Body of pancreas (tissue), 4 donors: ENCODE data around the gene PITPNC1. TPM values are rescaled to one million over a fixed set of nuclear protein-coding genes. Genes with fewer than 3 reads are reported as not detected.

Source experiments
- ATAC-seq: fragments of 150-250 bp; one replicate; pipeline ENCODE4 v1.9.1; 2016
- DNase-seq, 4 donors: peaks; one replicate each; pipeline ENCODE4 v3.0.0-alpha.2; 2019
- H3K27ac ChIP-seq, 4 donors: fragments of 200-600 bp; sonication (generic); 1 replicate in 3 of 4; 2 replicates in 1 of 4; pipeline versions ENCODE4 v1.5.1 to v1.6.1; 2016 to 2019; ENCODE audit warnings: mild to moderate bottlenecking in 1 of 4, mixed read lengths in 1 of 4, moderate library complexity in 1 of 4
- H3K27me3 ChIP-seq, 2 donors: fragments of 200-600 bp; sonication (generic); one replicate each; pipeline ENCODE4 v1.6.0; 2016; ENCODE audit warnings: mild to moderate bottlenecking in 1 of 2
- H3K36me3 ChIP-seq, 2 donors: fragments of 200-600 bp; sonication (generic); replicated peaks in 1 of 2; 2 replicates each; pipeline ENCODE4 v1.5.1; 2016; ENCODE audit warnings: low read depth in 2 of 2; ENCODE audit not compliant: insufficient read depth in 1 of 2
- H3K4me1 ChIP-seq: fragments of 200-600 bp; sonication (generic); one replicate; pipeline ENCODE4 v1.6.0; 2016
- H3K4me3 ChIP-seq, 2 donors: fragments of 200-600 bp; sonication (generic); 1 replicate in 1 of 2; 2 replicates in 1 of 2; pipeline ENCODE4 v1.5.1; 2016 to 2019
- H3K9me3 ChIP-seq, 3 donors: fragments of 200-600 bp; sonication (generic); 1 replicate in 2 of 3; 2 replicates in 1 of 3; pipeline ENCODE4 v1.5.1; 2016
- CTCF ChIP-seq, 7 experiments: fragments of 450-650 bp in 4 of 7; fragments of 200-600 bp in 3 of 7; sonication (generic) in 3 of 7; IDR thresholded peaks; one replicate each; pipeline ENCODE4 v1.5.1; 2016 to 2019; ENCODE audit warnings: antibody characterized with exemption in 7 of 7
- POLR2A ChIP-seq, 3 donors: fragments of 450-650 bp; IDR thresholded peaks; one replicate each; pipeline ENCODE4 v1.6.1; 2016; ENCODE audit warnings: antibody characterized with exemption in 3 of 3, mild to moderate bottlenecking in 2 of 3
- WGBS, 2 donors: methylation state at CpG; one replicate each; pipeline ENCODE4 v1.1.5; 2017; 5-methylcytosine and 5-hydroxymethylcytosine counted together
- intact Hi-C: fragments of 100-400 bp; cut with DNase I; formaldehyde crosslinking; loops from one replicate; pipeline ENCODE4 v1.15.1; 2023
- total RNA-seq, 2 donors: library from RNA; depleted of rRNA; stranded (reverse); fragments of >200 nt; gene quantifications; one replicate each; pipeline ENCODE4 v1.1.0, GENCODE V29; 2016

The PITPNC1 gene
- total RNA-seq, 2 donors from 2014 or later: 11.9 to 17.5 TPM

- intact Hi-C loops: no loop called here
- Histone ChIP-seq H3K4me1 (peaks cover 42% of the 10 kb centered on the region), H3K27me3 (no peaks in the 10 kb centered on the region), H3K27ac (peak within 1 kb of the TSS; percentile 78 to 96 (median 92)), H3K36me3 (no peaks in the 10 kb centered on the region), H3K4me3 (peak within 1 kb of the TSS; percentile 68 to 73), H3K9me3 (no peaks in the 10 kb centered on the region)
- ATAC-seq (peak; percentile 99), DNase-seq (peak; percentile 93 to 96 (median 95))
- TF ChIP-seq CTCF (IDR thresholded peaks at IDR 0.05) (peak in 2 of 7 experiments; percentile 10 to 15), POLR2A (IDR thresholded peaks at IDR 0.05) (peak; percentile 91 to 95 (median 95))
- 1% methylated on average over 19 to 55 of the region's 55 CpGs for WGBS, 2 donors
Measured at GRCh38 chr17:67366193-67367157, 10.6 kb upstream of the PITPNC1 start, which contains the start of gene PSMD12. Gene PSMD12 (minus strand): TSS chr17:67366577. CDS start chr17:67366519, 58 bp downstream.

- Histone ChIP-seq H3K36me3 (no peaks in the 10 kb centered on the region), H3K27me3 (no peaks in the 10 kb centered on the region), H3K27ac (no peak overlapping the region), H3K9me3 (no peaks in the 10 kb centered on the region), H3K4me1 (peaks cover 17% of the 10 kb centered on the region), H3K4me3 (no peak overlapping the region)
- no peak for DNase-seq
- intact Hi-C loops: loop anchor here (10.0 kb wide), 1 partner anchor 325 kb away; no protein-coding TSS in a partner anchor
- ATAC-seq: no peak
- TF ChIP-seq CTCF (IDR thresholded peaks at IDR 0.05) (no peak), POLR2A (IDR thresholded peaks at IDR 0.05) (no peak)
Measured at GRCh38 chr17:67369676-67370075, 7.4 kb upstream of the PITPNC1 start.

GRCh38 chr17:67372751-67373150, 4.3 kb upstream of the PITPNC1 start:
- Histone ChIP-seq H3K27ac (no peak overlapping the region), H3K27me3 (no peaks in the 10 kb centered on the region), H3K4me3 (no peak overlapping the region), H3K4me1 (peaks cover 14% of the 10 kb centered on the region), H3K9me3 (no peaks in the 10 kb centered on the region), H3K36me3 (no peaks in the 10 kb centered on the region)
- WGBS, 2 donors: 79 to 94% methylated on average over 1 of the region's 1 CpG
- ATAC-seq: no peak
- TF ChIP-seq CTCF (IDR thresholded peaks at IDR 0.05) (no peak), POLR2A (IDR thresholded peaks at IDR 0.05) (no peak)
- DNase-seq: no peak
- intact Hi-C loops: loop anchor here (10.0 kb wide), 1 partner anchor 322 kb away; no protein-coding TSS in a partner anchor

GRCh38 chr17:67374329-67375053, 2.6 kb upstream of the PITPNC1 start:
- Histone ChIP-seq H3K4me1 (peaks cover 20% of the 10 kb centered on the region), H3K9me3 (no peaks in the 10 kb centered on the region), H3K36me3 (no peaks in the 10 kb centered on the region), H3K27me3 (no peaks in the 10 kb centered on the region), H3K4me3 (no peak overlapping the region), H3K27ac (no peak overlapping the region)
- intact Hi-C loops: loop anchor here (10.0 kb wide), 1 partner anchor 320 kb away; no protein-coding TSS in a partner anchor
- DNase-seq (peak; percentile 86 to 93 (median 88)), ATAC-seq (no peak)
- WGBS, 2 donors: 13% methylated on average over 12 of the region's 12 CpGs
- TF ChIP-seq POLR2A (IDR thresholded peaks at IDR 0.05): no peak
- TF ChIP-seq CTCF (IDR thresholded peaks at IDR 0.05): peak; percentile 61 to 87 (median 85)
